Coronary artery (tissue), 2 donors: ENCODE measurements around the gene PAEP.

ENCODE experiments used
- DNase-seq: peaks from one replicate; pipeline ENCODE4 v3.0.0-alpha.2; 2017; ENCODE audit warnings: low spot score
- H3K27ac ChIP-seq, 2 donors: fragments of 200-600 bp; sonication (generic); one replicate each; pipeline ENCODE4 v1.5.1; 2016 to 2019
- H3K4me3 ChIP-seq: fragments of 200-600 bp; sonication (generic); 2 replicates; pipeline ENCODE4 v1.5.1; 2016; ENCODE audit warnings: mild to moderate bottlenecking, moderate library complexity
- CTCF ChIP-seq: fragments of 200-600 bp; sonication (generic); IDR thresholded peaks from one replicate; pipeline ENCODE4 v1.5.1; 2019; ENCODE audit warnings: antibody characterized with exemption

PAEP gene

GRCh38 chr9:135596211-135596610, 34.7 kb downstream of the PAEP start:
- TF ChIP-seq CTCF = no peak
- DNase-seq = no peak
- Histone ChIP-seq H3K4me3 (no peak overlapping the region), H3K27ac (no peak overlapping the region)

GRCh38 chr9:135600296-135600817, 38.8 kb downstream of the PAEP start:
- Histone ChIP-seq H3K27ac (no peak overlapping the region), H3K4me3 (no peak overlapping the region)
- no peak for TF ChIP-seq CTCF
- DNase-seq = no peak

- no peak overlapping the region for H3K27ac ChIP-seq
- no peak for TF ChIP-seq CTCF
- H3K4me3 ChIP-seq = no peak overlapping the region
- no peak for DNase-seq
Measured at GRCh38 chr9:135601988-135602387, 40.4 kb downstream of the PAEP start.

GRCh38 chr9:135602789-135603481, 41.4 kb downstream of the PAEP start:
- TF ChIP-seq CTCF = peak; percentile 57
- H3K4me3 ChIP-seq = no peak overlapping the region
- H3K27ac ChIP-seq = no peak overlapping the region
- DNase-seq = peak; percentile 55

- H3K27ac ChIP-seq = no peak overlapping the region
- TF ChIP-seq CTCF = no peak
- H3K4me3 ChIP-seq = no peak overlapping the region
- DNase-seq = peak; percentile 65
Measured at GRCh38 chr9:135604437-135605237, 43.1 kb downstream of the PAEP start.

GRCh38 chr9:135605238-135605781, 43.8 kb downstream of the PAEP start:
- TF ChIP-seq CTCF = no peak
- peak; percentile 65 for DNase-seq
- Histone ChIP-seq H3K4me3 (no peak overlapping the region), H3K27ac (no peak overlapping the region)
